22Rv1 (cell line): Measurements from ENCODE around the gene JPH3.

Experiments
- H3K27ac ChIP-seq: fragments of 450-650 bp; 2 replicates; pipeline ENCODE4 v1.5.1; 2017
- ZFX ChIP-seq: fragments of 450-650 bp; IDR thresholded peaks from 2 replicates; pipeline ENCODE4 v1.6.1; 2017; ENCODE audit warnings: antibody characterized with exemption, borderline replicate concordance
- TF ChIP-seq, protein P1 (sequence below): fragments of 450-650 bp; IDR thresholded peaks from 2 replicates; pipeline ENCODE4 v1.5.1; 2017; ENCODE audit warnings: mild to moderate bottlenecking

Gene JPH3

DNA sequence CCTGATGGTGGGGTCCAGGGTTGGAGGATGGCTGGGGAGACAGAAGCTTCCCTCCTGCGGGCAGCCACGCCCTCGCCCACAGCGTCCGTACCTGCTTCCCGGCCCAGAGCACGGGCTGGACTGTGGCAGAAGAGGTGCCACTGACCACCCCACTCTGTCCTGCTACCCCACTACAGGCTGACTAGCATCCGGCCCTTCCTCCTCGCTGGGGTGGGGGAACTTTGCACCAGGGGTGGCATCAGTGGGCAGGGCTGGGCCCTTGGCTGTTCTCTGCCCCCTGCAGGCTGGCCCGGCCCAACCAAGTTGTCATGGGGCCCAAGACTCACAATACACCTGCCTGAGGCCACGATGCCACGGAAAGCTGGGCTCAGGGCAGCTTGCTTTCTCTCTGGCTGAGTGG, 90.4 kb downstream of the JPH3 start:
- no peak overlapping the region for H3K27ac ChIP-seq
- TF ChIP-seq, protein P1, sequence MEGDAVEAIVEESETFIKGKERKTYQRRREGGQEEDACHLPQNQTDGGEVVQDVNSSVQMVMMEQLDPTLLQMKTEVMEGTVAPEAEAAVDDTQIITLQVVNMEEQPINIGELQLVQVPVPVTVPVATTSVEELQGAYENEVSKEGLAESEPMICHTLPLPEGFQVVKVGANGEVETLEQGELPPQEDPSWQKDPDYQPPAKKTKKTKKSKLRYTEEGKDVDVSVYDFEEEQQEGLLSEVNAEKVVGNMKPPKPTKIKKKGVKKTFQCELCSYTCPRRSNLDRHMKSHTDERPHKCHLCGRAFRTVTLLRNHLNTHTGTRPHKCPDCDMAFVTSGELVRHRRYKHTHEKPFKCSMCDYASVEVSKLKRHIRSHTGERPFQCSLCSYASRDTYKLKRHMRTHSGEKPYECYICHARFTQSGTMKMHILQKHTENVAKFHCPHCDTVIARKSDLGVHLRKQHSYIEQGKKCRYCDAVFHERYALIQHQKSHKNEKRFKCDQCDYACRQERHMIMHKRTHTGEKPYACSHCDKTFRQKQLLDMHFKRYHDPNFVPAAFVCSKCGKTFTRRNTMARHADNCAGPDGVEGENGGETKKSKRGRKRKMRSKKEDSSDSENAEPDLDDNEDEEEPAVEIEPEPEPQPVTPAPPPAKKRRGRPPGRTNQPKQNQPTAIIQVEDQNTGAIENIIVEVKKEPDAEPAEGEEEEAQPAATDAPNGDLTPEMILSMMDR: no peak
- TF ChIP-seq ZFX: no peak

DNA sequence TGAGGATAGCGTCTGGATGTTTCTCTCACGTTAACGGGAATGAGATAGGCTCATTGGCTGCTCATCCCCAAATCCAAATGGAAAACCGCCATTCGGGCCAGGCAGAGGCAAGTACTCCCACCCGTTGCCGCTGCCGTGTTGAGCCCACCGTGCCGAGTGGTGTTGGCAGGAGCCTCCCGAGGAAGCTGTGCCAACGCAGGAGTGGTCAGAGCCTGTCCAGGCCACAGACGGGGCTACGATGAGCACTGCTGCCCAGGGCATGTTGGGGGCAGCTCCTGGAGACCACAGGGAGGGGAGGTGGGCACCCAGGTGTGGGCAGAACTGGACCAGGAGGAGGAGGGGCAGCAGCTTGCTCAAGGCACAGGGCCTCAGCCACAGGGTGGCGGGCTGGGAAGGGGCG, 91.5 kb downstream of the JPH3 start:
- H3K27ac ChIP-seq: no peak overlapping the region
- TF ChIP-seq, protein P1: no peak
- no peak for TF ChIP-seq ZFX

DNA sequence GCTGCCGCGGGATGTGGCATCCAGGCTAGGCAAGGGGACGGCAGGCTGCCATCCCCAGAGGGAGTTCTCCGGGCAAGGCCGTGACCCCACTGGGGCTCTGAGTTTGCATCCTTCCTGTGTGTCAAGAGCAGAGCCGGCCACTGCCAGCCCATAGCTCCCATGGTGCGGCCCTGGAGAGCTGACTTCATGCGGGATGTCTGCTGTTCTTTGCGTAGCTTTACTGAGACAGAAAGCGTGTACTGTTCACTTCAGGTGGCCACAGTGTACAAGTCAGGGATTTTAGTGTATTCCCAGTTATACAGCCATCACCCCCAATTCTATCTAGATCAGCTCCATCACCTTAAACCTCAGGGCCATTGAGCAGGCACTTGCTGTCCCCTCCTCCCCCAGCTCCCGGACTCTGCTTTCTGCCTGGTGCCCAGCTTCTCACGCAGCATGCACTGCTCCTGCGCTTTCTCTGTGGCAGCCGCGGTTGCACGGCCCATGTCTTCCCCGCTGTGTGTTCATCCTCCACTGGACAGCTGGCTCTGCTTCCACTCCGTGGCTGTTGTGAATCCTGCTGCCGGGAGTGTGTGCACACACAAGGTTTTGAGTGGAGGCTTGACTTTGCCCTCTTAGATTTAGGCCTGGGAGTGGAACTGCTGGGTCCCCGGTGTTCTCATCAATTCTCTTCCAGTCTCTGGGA, 92.3 kb downstream of the JPH3 start:
- TF ChIP-seq, protein P1: no peak
- no peak for TF ChIP-seq ZFX
- H3K27ac ChIP-seq: no peak overlapping the region

DNA sequence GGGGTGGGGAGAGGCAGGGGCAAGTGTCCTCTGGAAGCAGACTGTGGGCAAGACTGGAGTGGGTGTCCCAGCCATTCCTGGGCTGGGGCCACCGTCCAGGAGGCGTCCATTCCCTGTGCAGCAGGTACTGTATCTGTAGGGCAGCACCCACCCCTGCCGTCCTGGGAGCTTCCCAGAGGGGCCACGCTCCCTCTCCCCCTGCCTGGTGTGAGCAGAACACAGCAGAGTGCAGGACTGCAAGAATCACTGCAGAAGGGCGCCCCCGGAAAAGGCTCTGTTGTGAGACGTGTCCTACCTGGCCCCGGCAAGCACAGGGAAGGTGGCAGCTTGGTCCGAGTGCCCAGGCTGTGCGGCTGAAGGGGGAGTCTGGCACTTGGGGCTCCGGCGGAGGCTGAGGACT, 93.2 kb downstream of the JPH3 start:
- no peak for TF ChIP-seq ZFX
- TF ChIP-seq, protein P1: no peak

DNA sequence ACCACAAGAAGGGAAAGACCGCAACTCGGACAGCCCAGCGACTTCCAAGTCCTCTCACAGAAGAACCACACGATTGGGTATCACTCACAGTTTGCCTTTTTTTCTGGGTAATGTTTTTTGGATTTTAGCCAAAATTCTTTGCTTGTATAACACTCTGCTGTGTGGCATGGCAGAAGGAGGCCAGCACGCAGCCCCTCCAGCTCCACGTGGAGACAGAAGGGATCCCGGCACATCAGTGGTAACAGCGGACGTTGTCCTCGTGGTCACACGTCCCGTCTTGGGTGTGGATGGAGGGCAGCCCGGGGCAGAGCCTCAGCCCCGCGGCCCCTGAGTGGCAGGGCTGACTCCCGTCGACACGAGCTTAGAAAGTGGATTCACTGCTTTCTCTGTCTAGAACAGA, 94.4 kb downstream of the JPH3 start:
- no peak for TF ChIP-seq ZFX
- TF ChIP-seq, protein P1: no peak
- H3K27ac ChIP-seq: no peak overlapping the region

More for the DNA sequence above, 93.2 kb downstream of the JPH3 start:
- no peak overlapping the region for H3K27ac ChIP-seq

GRCh38 chr16:87697256-87697655, 94.9 kb downstream of the JPH3 start:
- TF ChIP-seq, protein P1: no peak
- no peak for TF ChIP-seq ZFX
- no peak overlapping the region for H3K27ac ChIP-seq

DNA sequence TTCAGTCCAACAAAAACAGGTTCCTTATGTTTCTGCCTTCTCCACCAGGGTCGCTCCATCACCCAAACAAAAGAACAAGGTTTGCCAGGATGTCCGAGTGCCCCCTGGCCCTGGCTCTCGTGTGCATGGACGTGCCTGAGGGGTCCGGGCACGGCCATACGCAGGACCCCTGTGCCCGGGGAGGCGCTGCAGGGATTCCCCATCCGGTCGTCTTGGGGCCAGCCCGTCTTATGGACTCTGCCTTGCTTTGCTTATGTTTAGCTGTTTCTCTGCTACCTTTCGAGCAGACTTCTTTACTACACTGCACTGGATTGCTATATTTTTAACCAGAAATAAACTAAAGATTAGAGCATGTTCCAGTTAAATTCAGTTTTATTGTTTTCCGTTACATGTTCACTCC, 95.5 kb downstream of the JPH3 start:
- H3K27ac ChIP-seq: no peak overlapping the region
- TF ChIP-seq ZFX: no peak
- TF ChIP-seq, protein P1: no peak
